HG03520 (cell line): Measurements from ENCODE around the gene DDX17.

Source experiments
- ATAC-seq: cut with Tn5 transposase; IDR thresholded peaks from one replicate; pipeline ENCODE4 v1.9.1; 2021; ENCODE audit warnings: mild to moderate bottlenecking, moderate library complexity; ENCODE audit not compliant: unreplicated experiment

DDX17 gene

DNA sequence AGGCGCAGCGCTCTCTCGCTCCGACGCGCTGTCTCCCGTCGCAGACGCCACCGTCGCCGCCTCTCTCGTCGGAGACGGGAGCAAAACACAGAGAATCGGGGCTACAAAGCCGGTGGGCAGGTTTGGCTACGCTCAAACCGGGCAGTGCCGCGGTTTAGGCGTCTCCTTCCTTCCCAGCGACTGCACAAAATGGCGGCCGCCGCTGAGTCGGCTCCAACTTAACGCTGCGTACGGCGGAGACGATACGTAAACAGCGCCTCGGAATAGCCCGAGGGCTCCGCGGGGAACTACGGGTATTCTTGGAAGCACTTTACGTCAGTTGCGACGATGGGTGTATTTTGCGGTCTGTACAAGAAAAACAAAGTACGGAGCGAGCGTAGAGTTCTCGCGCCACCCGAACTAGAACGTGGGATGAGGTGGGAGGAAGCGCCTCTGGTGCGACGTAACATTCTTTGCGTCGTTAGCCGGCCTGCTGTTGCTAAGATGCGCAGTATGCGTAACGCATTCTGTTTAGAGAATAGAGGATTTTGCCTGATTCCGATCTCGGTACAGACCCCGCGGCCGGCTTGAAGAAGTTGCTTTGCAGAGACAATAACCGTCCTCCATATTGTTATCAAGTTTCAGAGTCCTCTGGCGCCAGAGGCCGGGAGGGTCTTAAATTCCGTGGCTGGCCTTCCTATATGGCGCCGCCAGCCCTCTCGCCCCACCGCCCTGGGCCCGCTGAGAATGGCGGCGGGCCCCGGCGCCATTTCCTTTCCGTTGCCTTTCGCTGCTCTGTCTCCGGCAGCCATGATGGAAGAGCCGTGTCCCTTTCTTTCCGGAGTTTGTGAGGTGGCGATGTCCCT, at the start of gene DDX17:
Gene DDX17 (minus strand): TSS at position 194 of the 845 bp plus-strand sequence.
- ATAC-seq, result peak; percentile 78

DNA sequence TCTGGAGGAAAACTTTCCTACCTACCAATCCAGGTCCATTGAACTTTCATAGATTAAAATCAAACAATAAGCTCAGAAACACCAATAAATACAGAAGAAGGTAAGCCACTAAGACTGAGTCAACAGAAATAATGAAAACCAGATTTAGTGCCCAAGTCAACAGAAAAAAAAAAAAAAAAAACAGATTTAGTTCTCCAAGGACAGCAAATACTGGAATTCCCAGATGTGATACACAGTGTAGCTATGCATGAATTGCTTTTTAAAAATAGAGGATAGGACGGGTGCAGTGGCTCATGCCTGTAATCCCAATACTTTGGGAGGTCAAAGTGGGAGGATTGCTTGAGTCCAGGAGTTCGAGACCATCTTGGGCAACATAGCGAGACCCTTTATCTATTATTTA, 48.2 kb upstream of the DDX17 start:
- ATAC-seq, result no peak

DNA sequence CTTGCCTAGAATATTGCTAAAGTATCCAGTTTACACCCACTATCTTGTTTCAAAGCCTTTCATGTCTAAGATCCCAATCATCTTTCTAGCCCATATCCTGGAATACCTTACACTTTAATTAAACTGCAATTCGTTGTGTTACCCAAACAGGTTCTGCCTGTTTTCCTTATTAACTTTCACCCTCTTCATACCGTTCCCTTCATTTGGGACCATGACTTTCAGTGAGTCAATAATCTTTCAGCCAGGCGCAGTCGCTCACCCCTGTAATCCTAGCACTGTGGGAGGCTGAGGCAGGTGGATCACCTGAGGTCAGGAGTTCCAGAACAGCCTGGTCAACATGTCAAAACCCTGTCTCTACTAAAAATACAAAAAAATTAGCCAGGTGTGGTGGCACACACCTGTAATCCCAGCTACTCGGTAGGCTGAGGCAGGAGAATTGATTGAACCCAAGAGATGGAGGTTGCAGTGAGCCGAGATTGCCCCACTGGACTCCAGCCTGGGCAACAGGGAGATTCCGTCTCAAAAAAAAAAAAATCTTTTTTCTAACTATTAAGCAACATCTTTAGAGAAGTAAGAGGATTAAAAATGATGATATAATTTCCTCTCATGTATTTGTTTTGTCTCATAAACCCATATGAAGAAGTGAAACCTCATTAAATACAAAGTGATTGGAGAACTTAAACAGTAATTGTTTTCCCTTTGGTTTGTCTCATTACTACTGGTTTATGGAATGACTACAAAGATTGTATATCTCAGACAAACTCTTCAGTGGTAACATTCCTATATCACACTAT, 43.2 kb upstream of the DDX17 start:
- ATAC-seq, result no peak

DNA sequence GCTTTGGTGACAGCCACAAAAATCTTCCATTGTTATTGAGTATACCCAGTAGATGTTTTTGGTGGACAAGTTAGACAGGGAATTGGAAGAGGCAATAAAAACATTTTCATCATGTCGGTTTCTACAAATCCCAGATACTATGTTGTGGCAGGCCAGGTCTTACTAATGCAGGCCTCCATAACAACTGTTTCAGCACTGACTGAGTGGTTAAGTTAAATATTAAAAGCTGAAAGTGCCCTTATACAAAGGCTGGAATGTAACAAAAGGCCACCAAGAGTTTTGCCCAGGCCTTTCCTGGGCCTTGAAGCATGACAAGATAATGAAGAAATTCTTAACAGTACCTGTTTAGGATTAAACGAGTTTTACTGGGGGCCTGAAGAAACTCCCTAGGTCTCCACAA, 34.6 kb upstream of the DDX17 start:
- ATAC-seq, result no peak

GRCh38 chr22:38531251-38531938, 25.3 kb upstream of the DDX17 start:
- no peak for ATAC-seq

DNA sequence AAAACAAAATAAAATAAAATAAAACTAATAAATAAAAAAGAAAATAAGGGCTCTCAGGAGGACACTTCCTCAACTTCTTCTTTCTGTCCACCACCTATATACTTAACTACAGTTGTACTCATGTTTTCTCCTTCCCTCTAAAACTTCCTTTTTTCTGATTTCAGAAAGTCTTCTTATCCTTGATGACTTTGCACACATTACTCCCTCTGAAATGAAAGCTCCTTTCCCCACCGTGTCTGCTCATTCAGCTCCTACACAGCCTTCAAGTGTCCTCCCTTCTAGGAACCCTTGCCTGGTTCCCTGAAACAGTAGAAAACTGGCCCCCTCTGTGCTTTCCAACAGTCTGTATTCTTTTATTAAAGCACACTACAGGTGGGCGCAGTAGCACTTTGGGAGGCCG, 18.3 kb upstream of the DDX17 start:
- ATAC-seq, result no peak

GRCh38 chr22:38523479-38523878, 17.4 kb upstream of the DDX17 start:
- ATAC-seq, result no peak

DNA sequence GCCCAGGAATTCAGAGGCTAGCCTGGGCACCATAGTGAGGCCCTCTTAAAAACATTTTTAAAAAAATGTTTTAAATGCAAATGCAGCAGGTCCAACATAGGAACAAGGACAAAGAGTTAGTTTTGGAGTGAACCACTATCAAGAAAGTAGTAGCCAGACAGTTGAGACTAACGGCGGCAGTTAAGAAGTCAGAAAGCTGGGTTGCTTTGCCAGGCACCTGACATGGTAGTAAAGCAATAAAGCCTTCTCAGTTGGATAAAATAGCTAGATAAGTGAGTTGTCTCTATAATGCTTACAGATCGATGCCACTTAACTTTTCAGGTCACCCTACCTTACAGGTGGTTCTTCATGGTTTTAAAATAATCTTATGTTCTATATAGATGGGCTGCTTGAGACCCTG, 16.9 kb upstream of the DDX17 start:
- no peak for ATAC-seq

- no peak for ATAC-seq
Observed at GRCh38 chr22:38519453-38520250, 13.5 kb upstream of the DDX17 start.

DNA sequence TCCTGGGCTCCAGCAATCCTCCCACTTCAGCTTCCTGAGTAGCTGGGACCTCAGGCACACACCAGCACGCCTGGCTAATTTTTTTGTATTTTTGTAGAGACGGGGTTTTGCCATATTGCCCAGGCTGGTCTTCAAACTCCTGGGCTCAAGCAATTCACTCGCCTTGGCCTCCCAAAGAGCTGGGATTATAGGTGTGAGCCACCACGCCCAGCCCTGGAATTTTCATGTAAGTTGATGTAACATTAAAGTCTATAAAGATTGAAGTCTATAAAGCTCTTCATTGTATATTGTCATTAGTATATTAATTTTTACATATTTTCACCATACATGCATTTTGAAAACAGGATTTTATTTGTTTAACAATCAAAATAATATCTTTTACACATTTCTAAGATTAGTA, 12.5 kb upstream of the DDX17 start:
- no peak for ATAC-seq

DNA sequence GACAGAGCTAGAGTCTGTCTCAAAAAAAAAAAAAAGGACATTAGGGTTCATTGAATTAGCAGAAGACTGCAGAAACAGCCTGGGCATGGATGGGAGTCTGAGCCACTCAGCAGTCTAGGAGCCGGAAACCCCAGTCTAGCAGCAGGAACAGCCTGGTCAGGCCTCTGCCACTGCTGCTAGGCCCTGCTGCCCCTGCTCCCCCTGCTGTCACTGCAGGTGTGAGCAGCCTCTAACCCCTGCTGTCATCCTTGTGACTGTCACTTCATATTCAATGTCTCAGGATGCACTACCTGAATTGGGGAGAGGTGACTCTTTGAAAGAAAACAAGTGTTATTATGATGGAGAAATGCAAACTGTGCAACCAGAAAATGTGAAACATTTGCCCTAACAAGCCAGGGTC, 7.0 kb upstream of the DDX17 start:
- no peak for ATAC-seq

GRCh38 chr22:38510416-38510970, 4.4 kb upstream of the DDX17 start:
- ATAC-seq, result no peak

DNA sequence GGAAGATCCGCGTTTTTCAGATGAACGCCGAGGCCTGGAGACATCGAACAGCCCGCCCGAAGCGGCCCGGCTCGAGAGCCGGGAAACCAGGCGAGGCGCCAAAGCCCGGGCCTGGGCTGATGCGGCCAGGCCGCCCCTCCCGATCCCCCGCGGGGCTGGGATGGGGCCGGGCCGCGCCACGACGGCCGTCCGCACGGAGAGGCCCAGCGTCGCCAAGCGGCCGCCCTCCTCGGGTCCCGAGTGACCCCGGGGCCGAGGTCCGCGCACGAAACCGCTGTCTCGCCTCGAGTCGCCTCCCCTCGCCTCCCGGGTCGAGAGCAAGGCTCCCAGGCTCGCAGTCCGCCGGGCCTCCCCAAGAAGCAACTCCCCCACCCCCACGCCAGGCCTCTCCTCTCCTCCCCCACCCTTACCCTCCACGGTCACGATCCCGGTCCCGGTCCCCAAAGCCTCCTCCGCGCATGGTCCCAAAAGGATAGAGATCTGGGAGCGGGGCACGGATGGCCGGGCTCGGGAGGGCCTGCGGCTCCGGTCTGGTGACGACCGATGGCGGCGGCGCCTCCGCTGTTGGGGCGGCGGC, 482 bp downstream of the DDX17 start:
- ATAC-seq, result peak; percentile 23

- no peak for ATAC-seq
Observed at GRCh38 chr22:38504731-38505540, 1.2 kb downstream of the DDX17 start.

GRCh38 chr22:38503021-38503420, 3.1 kb downstream of the DDX17 start:
- ATAC-seq, result no peak

DNA sequence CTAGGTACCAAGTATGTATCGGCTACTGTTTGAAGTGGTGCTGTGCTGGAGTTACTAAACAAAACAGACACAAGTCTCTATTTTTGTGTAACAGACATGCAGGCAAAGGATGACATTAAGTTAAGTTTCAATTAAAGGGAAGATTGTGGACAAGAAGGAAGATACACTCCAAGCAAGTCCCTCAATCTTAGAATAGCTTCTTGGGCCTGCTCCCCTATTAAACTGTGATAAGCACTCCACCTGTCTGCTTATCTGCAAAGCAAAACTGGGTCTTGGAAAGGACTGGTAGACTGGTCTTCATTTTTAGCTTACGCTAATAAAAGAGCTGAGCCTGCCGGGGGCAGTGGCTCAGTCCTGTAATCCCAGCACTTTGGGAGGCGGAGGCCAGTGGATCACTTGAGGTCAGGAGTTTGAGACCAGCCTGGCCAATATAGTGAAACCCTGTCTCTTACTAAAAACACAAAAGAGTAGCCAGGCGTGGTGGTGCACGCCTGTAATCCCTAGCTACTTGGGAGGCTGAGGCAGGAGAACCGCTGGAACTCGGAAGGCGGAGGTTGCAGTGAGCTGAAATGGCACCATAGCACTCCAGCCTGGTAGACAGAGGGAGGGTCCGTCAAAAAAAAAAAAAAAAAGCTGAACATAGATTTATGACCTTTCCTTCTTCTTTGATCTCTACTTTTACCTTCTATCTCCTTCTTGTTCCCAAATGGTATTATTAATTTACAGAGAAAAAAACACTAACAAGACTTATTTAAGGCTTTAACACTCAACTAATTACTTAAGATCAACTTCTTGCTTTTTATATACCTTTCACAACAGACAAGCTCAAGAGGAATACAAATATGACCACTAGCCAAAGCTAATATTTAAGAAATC, 4.1 kb downstream of the DDX17 start:
- ATAC-seq, result no peak

DNA sequence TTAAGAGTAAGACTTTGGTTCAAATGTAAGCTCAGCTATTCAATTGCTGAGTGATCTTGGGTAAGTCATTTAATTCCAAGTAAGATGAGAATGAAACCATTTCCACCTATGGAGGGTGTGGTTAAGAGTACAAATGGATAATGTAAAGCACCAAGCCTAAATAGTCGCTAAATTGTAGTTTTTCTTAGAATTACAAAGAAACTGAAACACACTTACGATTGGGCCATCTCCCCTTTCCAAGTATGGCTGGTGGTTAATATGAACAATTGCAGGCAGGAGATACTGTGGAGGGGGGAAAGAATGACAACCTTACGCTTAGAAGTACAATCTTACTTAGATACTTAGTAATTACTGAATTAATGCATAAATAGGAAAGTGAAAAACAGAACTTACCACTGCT, 8.2 kb downstream of the DDX17 start:
- no peak for ATAC-seq

- no peak for ATAC-seq
Observed at GRCh38 chr22:38494939-38495338, 11.2 kb downstream of the DDX17 start.
